GM18867 (cell line): ENCODE measurements around the gene RIN3.
A peak's percentile ranks its signal among the peaks of the same experiment; 100 is the strongest.
"Not testable (repeated sequence)": the region's sequence is repeated elsewhere in the genome, so short reads cannot be mapped to it uniquely, and the experiment has no call there.

ENCODE experiments used
- ATAC-seq: cut with Tn5 transposase; IDR thresholded peaks from one replicate; pipeline ENCODE4 v1.9.1; 2021; ENCODE audit warnings: mild to moderate bottlenecking, moderate library complexity; ENCODE audit not compliant: unreplicated experiment

The RIN3 gene

DNA sequence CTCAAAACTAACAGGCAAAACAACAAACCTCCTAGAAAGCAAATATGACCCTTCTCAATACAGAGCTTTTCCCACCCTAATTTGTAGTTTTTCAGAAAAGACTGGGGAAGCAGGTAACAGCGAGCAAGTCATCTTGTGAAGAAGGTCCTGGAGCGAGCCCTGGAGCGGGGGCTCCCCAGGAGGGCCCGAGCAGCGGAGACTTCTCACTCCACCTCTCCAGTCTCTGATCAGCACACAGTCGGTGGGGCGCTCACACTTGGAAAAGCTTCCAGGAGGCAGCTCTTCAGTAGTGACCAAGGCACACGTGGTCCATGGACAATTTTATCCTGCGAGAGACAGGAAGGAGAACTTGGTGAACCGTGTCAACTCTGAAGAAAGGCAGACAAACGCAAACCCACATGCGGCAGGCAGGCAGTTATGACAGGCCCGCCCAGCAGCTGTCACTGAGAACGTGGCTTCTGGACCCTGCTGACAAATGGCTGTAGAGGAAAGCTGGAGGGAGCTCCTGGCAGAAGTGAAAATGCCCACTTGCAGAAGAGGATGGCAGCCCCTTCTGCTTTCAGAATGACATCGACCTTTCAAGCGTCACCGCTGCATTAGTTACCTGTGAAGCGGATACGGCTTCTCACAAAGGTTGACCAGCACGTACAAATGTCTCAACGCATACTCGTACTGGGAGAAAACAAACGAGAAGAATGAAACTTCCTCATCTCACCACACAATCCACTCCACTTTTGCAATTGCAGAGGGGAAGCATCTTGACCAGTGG, 190.6 kb downstream of the RIN3 start:
- peak; percentile 95 for ATAC-seq

DNA sequence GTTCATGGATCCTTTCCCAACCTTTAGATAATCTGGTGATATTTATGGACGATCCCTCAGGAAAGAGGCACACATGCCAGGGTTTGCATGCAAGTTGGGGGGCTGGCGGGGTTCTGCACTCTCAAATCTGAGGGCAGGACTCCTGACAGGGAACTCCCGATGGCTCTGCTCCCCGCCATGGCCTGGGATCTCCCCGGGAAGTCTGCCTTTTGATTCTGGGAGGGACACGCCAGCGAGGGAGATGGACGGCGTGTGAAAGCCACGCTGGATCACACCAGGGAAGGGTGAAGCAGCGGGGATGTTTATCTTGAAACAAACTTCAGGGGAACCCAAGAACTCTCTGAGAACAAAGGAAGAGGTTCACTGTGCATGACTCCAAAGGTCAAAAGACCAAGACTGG, 191.2 kb downstream of the RIN3 start:
- no peak for ATAC-seq

DNA sequence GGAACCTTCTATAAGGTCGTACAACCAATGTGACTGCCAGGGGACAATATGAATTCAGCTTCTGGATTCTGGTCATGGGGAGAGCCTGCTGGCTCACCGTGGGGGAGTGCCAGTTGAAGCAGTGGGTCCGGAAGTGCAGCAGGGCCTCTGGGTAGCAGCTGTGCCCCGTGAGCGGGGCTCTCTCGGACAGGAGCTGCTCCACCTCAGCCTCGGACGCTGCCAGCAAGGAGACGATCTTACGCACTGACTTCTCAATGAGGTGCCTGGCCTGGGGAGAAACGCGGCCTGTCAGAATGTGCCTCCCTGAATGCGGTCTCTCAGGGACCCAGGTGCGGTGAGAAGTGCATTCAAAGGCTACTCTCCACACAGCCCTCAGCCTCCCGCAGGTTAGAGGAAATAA, 192.8 kb downstream of the RIN3 start:
- ATAC-seq: no peak

DNA sequence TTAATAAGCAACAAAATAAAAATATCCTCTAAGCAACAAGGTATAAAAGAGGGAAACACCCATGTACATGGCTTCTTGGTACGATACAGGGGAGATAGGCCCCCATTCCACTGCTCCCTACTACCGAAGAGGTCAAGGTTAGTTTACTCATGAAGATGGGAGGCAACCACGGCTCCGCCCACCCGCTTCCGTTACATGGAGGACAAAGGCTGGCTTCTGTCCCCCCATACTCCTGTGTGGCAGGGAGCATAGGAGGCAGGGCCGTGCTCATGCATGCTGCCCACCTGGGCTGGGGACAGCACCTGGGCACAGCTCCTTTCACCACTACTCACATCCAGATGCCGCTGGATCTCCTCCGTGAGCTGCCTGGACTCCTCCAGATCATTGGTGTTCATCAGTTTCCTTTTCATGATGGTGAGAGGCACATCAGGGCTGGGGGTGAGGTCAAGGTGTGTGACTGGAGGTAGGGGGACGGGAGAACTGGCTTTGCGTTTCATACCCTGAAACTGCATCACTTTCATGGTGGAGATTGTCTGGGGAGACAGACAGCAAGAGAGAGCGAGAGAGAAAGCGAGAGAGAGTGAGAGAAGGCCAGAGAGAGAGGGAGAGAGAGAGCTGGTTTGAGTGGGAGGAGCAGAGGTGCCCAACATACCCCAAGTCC, 195.9 kb downstream of the RIN3 start:
- no peak for ATAC-seq

DNA sequence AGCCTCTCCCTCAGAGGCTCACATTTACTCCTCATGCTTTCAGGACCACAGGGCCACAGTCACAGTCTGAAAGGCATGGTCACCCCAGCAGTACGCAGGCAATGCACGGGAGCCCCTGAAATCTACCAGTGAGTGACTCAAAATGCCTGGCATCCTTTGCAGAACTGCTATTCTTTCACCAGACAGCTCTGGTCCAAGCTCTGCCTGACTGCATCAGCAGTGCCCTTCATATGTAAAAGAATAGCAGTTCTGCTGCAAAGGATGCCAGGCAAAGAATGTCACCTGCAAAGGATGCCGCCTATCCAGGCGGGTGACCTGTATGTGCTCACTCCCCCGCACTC, 196.4 kb downstream of the RIN3 start:
- ATAC-seq: no peak

DNA sequence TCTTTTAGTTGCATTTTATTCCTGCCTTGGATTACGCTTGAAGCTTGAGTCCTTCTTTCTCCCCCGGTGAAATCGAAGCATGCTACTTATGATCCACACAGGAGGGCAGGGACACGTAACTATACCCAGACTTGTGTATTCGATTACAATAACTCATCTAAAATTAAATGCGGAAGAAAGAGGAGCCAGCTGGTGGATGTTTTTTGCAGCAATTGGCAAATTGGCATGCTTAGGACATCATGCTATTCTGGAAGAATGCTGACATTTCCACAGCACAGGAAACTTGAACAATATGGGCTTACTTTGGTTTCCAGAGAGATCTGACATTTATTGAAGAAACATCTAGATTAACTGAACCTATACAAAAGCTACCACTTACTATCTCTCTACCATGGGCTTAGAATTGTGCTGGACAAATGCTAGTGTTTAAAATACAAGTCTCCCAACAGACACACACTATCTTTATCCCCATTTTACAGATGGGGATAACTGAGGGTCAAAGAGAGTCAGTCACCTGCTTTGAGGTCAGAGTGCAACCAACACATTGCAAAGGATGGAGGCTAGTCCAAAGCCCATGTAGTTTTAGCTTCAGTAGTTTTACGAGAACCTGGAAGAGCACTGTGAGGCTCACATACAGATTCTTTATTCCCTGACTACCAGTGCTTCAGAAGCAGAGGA, 198.5 kb downstream of the RIN3 start:
- no peak for ATAC-seq

DNA sequence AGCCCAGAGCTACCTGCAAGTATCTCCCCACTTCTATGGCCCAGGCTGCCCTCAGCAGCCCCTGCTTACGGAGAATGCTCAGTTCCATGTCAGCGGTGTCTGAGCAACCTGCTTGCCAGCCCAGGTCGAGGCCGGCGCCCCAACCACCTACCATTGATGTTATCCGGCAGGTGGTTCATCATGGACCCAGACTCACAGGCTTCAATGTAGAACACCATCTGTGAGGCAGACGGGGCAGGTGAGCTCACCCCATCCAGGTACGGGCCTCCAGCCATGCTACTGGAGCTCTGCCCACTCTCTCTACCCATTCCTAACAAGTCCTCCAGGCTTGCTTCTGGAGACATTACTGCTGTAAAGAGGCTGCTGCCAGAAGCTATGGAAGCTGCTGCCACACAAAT, 199.1 kb downstream of the RIN3 start:
- ATAC-seq: no peak

DNA sequence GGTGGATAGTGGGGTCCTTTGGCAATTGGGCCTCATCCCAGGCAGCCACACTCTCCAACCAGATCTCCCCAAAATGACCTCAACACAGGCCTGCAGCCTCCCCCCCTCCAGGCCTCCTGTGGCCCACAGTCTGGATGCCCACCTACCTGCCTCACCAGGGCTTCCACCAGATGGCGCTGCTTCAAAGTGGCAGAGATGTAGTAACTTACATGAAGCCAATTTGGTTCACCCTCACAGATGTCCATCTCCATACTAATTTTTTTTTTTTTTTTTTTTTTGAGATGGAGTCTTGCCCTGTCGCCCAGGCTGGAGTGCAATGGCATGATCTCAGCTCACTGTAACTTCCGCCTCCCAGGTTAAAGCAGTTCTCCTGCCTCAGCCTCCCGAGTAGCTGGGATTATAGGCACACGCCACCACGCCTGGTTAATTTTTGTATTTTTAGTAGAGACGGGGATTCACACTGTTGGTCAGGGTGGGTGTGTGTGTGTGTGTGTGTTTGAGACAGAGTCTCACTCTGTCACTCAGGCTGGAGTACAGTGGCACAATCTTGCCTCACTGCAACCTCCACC, 201.2 kb downstream of the RIN3 start:
- not testable (repeated sequence) for ATAC-seq

DNA sequence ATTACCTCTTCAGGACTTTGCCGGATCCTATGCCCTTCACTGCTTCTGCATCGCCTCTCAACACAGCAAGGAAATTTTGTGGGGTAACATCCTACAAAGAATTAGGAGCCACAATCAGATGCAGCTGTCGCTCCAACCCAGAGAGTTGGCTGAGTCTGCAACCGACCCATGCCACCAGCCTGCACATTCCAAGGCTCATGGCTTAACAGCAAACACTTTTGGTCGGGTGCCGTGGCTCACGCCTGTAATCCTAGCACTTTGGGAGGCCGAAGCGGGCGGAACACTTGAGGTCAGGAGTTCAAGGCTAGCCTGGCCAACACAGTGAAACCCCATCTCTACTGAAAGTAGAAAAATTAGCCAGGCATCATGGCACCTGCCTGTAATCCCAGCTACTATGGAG, 202.6 kb downstream of the RIN3 start:
- ATAC-seq: no peak

DNA sequence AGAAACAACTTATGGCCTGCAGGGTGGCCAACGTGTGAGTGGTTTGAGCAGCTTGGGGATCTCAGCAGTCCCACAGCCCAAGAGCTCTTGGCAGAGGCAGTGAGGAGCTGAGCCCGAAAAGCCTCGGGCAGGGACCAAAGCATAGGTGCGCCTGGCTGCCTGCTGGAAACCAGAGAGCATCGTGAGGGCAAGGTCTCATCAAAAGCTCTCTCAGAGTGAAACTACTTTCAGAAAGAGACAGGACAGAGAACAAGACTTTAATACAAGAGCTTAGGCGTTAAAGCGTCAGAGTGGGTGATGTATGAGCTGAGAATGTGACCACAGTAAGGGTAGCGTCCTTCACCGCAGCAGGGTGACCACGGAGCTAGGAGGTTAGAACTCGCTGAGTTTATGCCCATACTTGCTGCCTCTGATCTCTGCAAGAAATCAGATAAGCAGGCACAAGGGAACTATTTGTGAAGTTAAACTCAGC, 204.0 kb downstream of the RIN3 start:
- ATAC-seq: peak; percentile 57

DNA sequence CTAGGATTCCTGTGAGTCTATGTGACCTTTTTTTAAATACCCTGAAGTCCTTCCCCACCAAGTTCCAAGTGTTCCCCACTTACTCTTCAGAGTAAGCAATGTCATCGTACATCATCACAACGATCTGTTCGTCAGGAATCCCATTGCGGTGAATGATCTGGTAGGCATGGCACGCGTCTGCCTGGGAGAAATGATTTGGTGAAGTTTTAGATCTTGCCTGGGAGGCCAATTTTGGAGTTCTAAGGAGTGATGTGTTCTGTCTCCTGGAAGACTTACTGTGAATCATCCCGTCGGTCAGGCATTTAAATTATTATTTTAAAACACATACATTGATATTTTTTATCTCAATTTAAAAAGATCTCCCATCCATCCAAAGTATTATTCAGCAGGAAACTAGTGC, 205.1 kb downstream of the RIN3 start:
- no peak for ATAC-seq

DNA sequence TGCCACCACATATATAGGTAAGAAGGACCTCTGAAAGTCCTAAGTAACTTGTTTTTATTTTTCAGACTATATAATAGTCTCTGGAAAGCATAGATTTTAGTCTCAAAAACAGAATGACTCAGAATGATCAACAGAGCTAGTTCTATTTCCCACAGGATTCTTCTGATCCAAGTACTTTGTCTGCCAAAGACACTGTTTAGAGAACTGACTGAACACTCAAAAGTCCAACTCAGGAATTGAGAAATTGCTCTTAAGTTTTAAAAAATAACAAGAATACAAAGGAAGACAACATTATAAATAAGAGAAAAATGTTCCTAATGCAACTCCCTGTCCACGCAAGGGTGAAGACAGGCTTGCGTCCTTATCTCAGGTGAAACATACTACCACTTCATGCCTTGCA, 205.8 kb downstream of the RIN3 start:
- ATAC-seq: no peak

DNA sequence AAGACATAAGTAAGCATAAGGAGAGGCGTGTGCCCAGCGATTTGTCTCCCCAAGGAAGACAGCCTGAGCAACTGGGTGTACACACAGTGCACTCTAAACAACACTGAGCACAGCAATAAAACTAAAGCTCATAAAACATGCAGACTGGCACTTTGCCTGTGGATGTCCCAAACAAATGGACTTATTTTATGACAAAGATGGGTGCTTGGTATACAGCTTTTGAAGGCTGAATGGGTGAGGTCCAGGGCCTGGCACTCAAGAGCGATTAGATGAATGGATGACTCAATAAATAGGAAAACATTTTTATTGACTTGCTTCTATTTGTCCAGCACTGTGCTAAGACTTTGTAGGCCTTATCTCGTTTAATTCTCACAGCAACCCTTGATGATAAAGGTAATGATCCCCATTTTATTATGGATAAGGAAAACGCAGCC, 206.3 kb downstream of the RIN3 start:
- no peak for ATAC-seq

DNA sequence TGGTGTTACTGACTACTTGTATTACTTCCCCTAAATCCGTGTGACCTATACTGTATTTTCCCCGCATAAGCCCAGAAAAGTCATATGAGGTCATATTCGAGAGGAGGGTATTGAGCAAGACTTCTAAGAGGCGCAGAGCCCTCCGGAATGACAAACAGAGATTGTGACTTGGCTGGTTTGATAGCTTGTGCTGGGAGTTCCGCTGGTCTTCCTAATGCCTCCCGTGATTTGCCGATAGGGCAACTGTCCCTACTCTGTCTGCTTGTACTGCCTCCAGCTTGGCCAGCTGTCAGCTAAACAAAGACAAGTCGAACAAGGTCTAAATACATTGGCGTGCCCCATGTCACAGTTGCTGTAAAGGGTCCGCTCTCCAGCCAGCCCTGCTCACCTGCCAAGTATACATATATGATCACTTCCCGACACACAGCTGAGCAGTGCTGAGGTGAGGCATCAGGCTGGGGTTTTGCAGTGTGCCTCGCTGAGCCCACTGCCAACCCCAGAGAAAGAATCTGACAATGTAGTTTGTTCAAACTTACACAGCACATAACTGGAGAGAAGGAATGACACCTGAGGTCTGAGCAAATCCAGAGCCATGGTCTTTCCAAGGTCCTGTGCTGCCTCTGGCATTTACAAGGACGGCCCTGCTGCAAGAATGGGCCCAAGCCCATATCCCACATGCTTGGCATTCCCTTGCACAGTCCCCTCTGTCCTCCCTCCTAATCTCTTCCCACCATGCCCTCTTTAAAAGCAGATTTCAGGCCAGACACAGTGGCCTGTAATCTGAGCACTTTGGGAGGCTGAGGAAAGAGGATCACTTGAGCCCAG, 211.1 kb downstream of the RIN3 start:
- ATAC-seq: no peak

DNA sequence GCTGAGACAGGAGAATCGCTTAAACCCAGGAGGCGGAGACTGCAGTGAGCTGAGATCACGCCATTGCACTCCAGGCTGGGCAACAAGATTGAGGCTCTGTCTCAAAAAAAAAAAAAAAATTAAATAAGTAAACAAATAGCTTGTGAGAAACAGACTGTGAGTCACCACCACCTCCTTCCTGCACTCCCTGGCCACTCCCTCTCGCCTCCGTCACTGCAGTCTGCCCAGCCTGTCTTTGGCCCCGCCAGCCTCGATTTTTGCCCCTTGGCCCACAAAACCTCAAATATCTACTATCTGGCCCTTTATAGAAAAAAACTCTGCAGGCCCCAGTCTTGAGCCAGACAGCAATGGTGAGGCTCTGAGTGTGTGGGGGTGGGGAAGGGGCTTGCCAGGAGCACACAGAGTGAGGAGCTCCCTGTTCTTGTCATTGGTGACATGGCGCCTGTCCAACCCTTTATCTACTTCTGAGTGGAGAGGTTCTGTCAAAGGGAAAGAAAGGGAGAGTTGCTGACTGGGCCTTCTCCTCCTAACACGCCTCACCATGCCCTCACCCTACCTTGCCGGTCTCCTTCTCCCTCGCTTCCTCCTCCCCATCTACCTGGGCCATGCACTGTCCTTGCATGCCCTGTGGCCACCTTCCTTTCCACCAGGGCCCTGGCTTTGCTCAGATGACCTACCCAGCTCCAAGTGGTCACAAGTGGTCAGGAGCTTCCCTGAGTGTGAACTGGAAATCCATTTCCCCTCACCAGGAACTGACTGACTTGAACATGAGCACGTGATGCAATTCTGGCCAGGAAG, 212.8 kb downstream of the RIN3 start:
- ATAC-seq: no peak

DNA sequence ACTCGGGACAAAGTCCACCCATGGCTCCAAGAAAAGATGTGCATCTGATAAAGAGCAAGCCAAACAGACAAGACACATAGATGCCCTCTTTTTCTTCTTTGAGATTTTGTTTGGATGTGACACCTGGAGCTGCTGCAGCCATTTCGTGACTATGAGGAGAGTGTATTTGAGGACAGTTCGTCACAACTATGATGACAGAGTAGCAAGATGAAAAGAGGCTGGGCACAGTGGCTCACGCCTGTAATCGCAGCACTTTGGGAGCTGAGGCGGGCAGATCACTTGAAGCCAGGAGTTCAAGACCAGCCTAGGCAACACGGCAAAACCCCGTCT, 213.3 kb downstream of the RIN3 start:
- ATAC-seq: no peak

DNA sequence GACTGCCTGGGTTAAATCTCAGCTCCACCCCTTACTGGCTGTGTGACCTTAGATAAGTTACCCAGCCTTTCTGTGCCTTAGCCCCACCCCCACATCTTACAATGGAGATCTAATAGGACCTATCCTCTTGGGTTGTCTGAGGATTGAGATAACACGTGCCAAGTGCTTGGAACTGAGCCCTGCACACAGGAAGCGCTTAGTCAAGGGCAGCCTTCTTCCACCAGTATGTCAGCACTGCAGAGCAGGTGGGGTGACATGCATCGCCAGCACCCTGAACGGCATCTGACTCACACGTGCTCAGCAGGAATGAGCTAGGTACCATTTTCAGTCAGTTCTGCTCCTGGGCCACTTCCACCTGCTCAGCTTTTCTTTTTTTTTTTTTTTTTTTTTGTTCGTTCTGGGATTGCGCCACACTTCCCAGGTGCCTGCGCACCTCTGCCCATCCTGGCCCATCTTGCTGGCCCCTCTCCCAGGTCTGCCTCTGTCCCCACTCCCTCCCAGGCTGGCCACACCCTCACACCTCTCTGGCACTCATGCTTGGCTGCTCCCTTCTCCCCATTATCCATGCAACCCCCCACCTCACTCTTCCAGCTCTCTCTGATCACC, 215.3 kb downstream of the RIN3 start:
- ATAC-seq: peak; percentile 51

DNA sequence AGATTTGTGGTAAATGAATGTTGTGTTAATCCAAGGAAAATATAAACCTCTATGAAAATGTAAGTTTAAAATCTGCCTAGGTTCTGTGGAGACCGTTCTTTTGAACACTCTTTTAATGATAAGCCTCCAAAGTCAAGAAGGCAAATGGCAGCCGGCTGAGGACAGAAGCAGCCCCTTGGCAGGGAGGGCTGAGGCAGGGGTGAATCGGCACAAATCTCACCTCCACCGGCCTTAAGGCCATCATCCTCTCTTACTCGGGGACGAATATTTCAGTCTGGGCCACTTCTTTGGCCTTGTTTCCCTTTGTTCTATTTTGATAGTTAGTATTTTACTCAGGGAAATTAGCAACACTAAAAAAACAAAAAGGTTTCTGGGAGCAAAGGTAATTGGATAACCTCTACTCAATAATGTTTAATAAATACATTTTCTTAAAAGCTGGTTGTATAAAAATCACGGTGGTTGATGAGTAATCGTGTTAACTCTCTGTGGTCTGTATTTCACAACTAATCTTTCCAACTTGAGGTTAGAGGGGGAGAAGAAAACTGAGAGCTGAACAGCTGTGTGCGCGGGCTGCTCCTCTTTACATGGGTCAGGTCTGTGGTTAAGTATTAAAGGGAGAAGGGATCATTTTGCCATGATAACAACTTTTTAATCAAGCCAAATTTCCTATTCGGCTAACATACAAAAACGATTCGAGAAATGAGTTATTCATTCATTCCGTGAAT, 216.2 kb downstream of the RIN3 start:
- peak; percentile 79 for ATAC-seq

DNA sequence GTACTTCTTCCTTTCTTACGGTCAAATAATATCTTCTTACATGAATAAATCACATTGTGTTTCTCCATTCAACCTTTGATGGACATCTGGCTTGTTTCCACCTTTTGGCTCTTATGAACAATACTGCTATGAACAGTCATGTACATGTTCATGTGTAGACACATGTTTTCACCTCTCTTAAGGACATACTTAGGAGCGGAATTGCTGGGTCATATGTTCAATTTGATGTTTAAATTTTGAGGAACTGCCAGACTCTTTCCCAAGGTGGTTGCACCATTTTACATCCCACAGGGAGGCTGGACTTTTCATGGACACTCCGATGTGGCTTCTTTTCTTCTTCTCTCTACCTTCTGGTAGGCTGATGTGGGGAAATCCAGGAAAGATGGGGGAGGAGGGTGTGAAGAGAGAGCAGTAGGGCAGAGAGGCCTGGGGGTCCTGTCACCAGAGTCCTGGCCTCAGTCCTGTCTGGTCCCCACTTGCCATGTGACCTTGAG, 218.1 kb downstream of the RIN3 start:
- no peak for ATAC-seq
